Daoy (cell line): Measurements from ENCODE around the gene SUV39H1. TPM values are rescaled to one million over a fixed set of nuclear protein-coding genes. Genes with fewer than 3 reads are reported as not detected.

Experiments
- DNase-seq: peaks from one replicate; pipeline ENCODE4 v3.0.0-alpha.2; 2015; ENCODE audit warnings: low read depth
- total RNA-seq: library from RNA; depleted of rRNA; stranded (reverse); fragments of >200 nt; shearing (Covaris generic); gene quantifications from 2 replicates; pipeline ENCODE4 v1.2.3, GENCODE V29; 2014

The SUV39H1 gene
- total RNA-seq, 1 experiment from 2014 or later: 20.7 TPM

DNA sequence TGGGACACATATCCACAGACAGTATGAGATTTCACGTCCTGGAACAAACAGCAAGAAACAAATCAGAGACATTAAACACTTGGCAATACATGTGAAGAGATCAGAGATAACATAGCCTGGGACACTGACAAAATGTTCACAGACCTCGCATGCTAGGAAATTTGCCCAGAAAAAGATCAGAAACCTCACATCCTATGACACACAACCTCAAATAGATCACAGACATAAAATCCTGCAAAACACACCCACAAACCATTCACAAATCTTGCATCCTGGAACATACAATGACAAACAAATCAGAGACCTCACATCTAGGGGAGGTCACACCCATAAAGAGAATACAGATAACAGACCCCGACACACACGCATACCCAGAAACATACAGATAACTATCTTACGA, 18.0 kb downstream of the SUV39H1 start:
- no peak for DNase-seq

- DNase-seq: no peak
Measured at GRCh38 chrX:48715072-48715471, 18.5 kb downstream of the SUV39H1 start.

DNA sequence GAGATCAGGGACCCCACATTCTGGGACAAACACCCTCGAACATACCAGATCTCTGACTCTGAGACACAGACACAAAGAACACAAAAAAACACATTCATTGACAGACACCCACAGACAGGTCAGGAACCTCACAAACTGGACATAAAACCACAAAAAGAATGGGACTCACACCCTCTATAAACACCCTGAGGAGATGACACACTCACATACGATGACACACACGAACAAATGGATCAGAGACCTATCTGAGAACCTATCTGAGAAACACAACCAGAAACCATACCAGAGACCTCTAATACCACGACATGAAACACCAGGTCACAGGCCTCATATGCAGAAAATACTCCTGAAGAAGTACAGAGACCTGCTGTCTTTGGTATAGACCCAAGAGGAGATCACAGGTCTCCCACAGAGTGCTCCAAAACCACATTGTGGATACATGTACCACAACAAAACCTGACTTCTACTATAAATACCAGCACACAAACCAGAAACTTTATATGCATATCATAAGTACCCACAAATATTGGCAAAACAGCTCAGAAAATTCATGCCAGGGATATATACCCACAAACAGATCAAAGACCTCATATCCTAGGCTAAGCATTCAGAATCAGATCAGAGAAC, 19.5 kb downstream of the SUV39H1 start:
- DNase-seq: no peak

- no peak for DNase-seq
Measured at GRCh38 chrX:48719958-48720357, 23.4 kb downstream of the SUV39H1 start.

GRCh38 chrX:48720577-48721250, 24.2 kb downstream of the SUV39H1 start:
- no peak for DNase-seq

DNA sequence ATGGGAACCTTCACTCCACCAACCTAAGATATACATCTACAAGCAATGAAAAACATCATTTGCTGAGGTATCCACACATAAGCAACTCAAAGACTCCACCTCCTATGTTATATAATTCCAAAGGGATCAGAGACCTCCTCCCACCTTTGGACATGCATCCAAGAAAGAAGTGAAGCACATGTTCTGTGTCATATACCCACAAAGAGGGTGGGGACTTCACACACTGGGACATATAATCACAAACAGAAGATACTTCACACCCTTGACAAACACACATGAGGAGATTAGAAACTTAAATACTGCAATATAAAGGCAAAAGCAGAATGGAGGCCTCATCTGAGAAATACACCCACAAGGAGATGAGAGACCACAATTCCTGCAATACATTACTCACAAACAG, 25.4 kb downstream of the SUV39H1 start:
- no peak for DNase-seq

DNA sequence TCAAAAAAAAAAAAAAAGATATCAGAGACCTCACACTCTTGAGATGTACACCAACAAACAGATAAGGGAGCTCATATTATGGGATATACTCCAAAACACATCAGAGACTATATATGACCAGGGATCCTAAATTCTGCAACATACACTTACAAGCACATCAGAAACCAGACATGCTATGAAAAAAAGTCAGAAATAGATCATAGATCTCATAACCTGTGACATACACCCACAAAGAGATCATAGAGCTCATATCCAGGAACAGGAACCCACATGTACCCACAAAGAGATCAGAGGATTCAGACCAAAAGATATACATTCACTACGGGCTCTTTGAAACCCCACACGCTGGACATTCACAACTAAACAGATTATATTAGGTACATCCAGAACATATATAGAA, 30.1 kb downstream of the SUV39H1 start:
- DNase-seq: no peak

DNA sequence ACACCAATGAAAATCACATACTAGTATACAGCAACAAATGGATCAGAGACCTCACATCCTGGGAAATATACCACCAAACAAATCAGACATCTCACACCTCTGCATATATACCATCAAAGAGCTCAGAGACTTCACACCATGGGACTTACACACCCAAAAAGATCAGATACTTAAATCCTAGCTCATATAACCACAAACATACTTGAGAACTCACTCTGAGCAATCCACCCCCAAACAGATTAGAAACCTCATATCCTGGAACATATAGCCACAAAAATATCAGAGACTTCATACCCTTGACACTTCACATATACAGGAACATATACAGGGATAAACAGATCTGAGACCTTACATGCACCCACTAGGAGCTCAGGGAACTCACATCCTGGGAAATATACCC, 32.1 kb downstream of the SUV39H1 start:
- DNase-seq: no peak

GRCh38 chrX:48736303-48736702, 39.8 kb downstream of the SUV39H1 start:
- DNase-seq: no peak

- no peak for DNase-seq
Measured at GRCh38 chrX:48736878-48737212, 40.3 kb downstream of the SUV39H1 start.

- DNase-seq: peak; percentile 95
Measured at GRCh38 chrX:48737213-48737938, 40.8 kb downstream of the SUV39H1 start.

DNA sequence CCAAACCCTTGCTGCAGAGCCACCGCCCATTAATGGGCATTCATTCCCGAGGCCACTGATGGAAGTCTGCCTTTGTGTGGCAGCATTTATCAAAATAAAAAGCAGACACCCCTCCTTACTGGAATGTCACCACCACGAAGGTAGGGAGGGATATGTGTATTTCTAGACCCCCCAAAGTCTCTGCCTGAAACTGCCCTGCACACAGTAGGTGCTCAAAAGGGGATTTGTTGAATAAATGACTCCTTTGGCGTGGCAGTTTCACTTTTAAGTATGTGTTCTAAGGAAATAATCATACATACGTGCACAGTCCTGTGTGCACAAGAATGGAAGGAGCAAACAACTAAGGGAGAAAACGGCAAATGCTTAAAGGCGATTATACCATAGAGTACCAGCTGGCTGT, 41.4 kb downstream of the SUV39H1 start:
- DNase-seq: no peak

- no peak for DNase-seq
Measured at GRCh38 chrX:48741834-48742233, 45.3 kb downstream of the SUV39H1 start.

GRCh38 chrX:48745222-48745621, 48.7 kb downstream of the SUV39H1 start:
- no peak for DNase-seq

GRCh38 chrX:48747415-48748016, 51.0 kb downstream of the SUV39H1 start:
- DNase-seq: no peak

DNA sequence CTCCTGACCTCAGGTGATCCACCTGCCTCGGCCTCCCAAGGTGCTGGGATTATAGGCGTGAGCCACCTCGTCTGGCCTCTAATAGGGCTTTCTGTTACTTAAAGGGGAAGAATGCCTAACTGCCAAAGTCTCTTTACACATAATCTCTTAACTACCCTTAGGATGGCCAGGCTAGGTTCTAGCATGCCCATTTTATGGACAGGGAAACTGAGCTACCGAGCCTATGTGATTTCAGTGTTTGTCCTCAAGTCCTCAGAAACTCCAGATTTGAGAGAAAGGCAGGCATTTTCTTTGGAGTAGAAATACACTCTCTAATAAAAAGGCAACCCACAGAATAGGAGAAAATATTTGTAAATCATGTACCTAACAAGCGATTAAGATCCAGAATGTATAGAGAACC, 52.6 kb downstream of the SUV39H1 start:
- no peak for DNase-seq

DNA sequence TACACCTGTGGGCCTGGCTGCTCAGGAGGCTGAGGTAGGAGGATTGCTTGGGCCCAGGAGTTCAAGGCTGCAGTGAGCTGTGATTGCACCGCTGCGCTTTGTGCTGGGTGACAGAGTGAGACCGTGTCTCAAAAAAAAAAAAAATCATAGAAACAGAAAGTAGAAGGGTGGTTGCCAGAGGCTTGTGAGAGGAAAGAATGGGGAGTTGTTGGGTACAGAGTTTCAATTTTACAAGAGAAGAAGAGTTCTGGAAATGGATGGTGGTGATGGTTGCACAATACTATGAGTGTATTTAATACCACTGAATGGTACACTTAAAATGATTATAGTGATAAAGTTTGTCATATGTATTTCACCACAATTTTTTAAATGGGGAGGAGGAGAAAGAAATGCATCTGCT, 54.8 kb downstream of the SUV39H1 start:
- DNase-seq: no peak

GRCh38 chrX:48752498-48752897, 56.0 kb downstream of the SUV39H1 start:
- no peak for DNase-seq

DNA sequence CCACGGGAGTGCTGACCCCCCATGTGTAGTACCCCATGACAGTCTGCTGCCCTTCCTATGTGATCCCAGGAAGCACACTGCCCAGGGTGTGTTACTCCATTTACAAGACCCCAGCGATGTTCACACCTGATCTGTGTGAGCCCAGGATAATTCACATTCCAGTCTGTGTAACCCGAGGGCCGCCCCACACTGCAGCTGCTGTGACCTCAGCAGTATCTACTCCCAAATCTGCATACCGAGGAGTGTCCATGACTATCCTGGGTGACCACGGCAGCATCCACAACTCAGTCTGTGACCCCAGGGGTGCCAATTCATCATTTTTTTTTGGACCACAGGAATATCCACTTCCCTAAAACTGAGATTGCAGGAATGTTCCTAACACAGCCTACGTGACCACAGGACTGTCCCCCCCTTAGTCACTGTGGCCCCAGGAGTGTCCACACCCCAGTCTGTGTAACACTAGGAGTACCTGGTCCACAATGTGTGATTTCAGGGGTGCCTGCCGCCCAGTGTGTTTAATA, 57.2 kb downstream of the SUV39H1 start:
- DNase-seq: no peak

DNA sequence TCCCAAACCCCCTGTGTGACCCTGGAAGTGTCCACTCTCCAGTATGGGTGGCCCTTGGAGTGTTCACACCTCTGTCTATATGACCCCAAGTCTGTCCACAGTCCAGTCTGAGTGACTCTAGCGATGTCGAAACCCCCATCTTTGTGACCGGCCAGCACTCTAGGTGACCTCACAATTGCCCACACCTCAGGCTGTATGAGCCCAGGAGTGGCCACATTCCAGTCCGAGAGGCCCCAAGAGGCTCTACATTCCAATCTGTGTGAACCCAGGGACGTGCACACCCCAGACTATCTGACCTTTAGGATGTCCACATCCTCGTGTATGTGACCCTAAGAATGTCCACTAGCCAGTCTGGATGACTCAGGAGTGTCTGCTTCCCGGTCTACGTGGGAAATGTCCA, 57.7 kb downstream of the SUV39H1 start:
- DNase-seq: no peak
